H9 (cell line): Measurements from ENCODE around the gene ERGIC3. TPM values are rescaled to one million over a fixed set of nuclear protein-coding genes. Genes with fewer than 3 reads are reported as not detected.

Experiments
- DNase-seq: peaks from one replicate; pipeline ENCODE4 v3.0.0-alpha.2; 2017
- H2AFZ ChIP-seq: one replicate; pipeline ENCODE4 v1.6.1; 2013; ENCODE audit warnings: mild to moderate bottlenecking, low read length, control low read depth, moderate library complexity
- H2AK5ac ChIP-seq: 2 replicates; pipeline ENCODE4 v1.6.1; 2013; ENCODE audit warnings: low read length, control low read depth, mixed read lengths; ENCODE audit not compliant: insufficient read length
- H2BK120ac ChIP-seq: one replicate; pipeline ENCODE4 v1.6.1; 2013; ENCODE audit warnings: low read depth, mild to moderate bottlenecking, low read length, control low read depth, inconsistent platforms; ENCODE audit not compliant: poor library complexity, severe bottlenecking
- H2BK12ac ChIP-seq: 2 replicates; pipeline ENCODE4 v1.6.1; 2013; ENCODE audit warnings: low read length, control low read depth, mixed read lengths, low read depth; ENCODE audit not compliant: insufficient read length
- H2BK15ac ChIP-seq: 2 replicates; pipeline ENCODE4 v1.6.1; 2013; ENCODE audit warnings: low read depth, low read length, control low read depth
- H2BK20ac ChIP-seq: one replicate; pipeline ENCODE4 v1.6.1; 2013; ENCODE audit warnings: low read depth, mild to moderate bottlenecking, low read length, control low read depth, inconsistent platforms; ENCODE audit not compliant: poor library complexity, severe bottlenecking
- H2BK5ac ChIP-seq: 2 replicates; pipeline ENCODE4 v1.6.1; 2013; ENCODE audit warnings: low read length, control low read depth, mixed read lengths; ENCODE audit not compliant: insufficient read length
- H3K14ac ChIP-seq: 2 replicates; pipeline ENCODE4 v1.6.1; 2013; ENCODE audit warnings: low read length, control low read depth; ENCODE audit not compliant: insufficient read depth
- H3K18ac ChIP-seq: 2 replicates; pipeline ENCODE4 v1.6.1; 2013; ENCODE audit warnings: low read depth, mild to moderate bottlenecking, mixed read lengths, low read length, control low read depth; ENCODE audit not compliant: insufficient read length
- H3K23ac ChIP-seq: 2 replicates; pipeline ENCODE4 v1.6.1; 2013; ENCODE audit warnings: low read length, control low read depth, mixed read lengths, low read depth; ENCODE audit not compliant: insufficient read length
- H3K23me2 ChIP-seq: 2 replicates; pipeline ENCODE4 v1.6.1; 2013; ENCODE audit warnings: low read depth, mild to moderate bottlenecking, mixed read lengths, low read length, control low read depth; ENCODE audit not compliant: insufficient read length, poor library complexity, severe bottlenecking
- H3K27ac ChIP-seq: 2 replicates; pipeline ENCODE4 v1.5.1; 2013; ENCODE audit warnings: low read length, control low read depth, mixed read lengths, low read depth; ENCODE audit not compliant: insufficient read length
- H3K27me3 ChIP-seq: 2 replicates; pipeline ENCODE4 v1.6.1; 2013; ENCODE audit warnings: low read length, control low read depth, inconsistent platforms; ENCODE audit not compliant: insufficient read depth
- H3K4ac ChIP-seq: 2 replicates; pipeline ENCODE4 v1.6.1; 2013; ENCODE audit warnings: low read depth, mild to moderate bottlenecking, control low read depth, inconsistent platforms, low read length, moderate library complexity
- H3K4me1 ChIP-seq: 2 replicates; pipeline ENCODE4 v1.6.1; 2013; ENCODE audit warnings: low read length, control low read depth, inconsistent platforms; ENCODE audit not compliant: insufficient read depth
- H3K4me2 ChIP-seq: 2 replicates; pipeline ENCODE4 v1.6.1; 2013; ENCODE audit warnings: low read length, control low read depth, mixed read lengths; ENCODE audit not compliant: insufficient read length, insufficient read depth
- H3K56ac ChIP-seq: 2 replicates; pipeline ENCODE4 v1.6.1; 2013; ENCODE audit warnings: low read depth, mild to moderate bottlenecking, mixed read lengths, low read length, control low read depth; ENCODE audit not compliant: insufficient read length
- H3K79me1 ChIP-seq: 2 replicates; pipeline ENCODE4 v1.6.1; 2013; ENCODE audit warnings: low read depth, mild to moderate bottlenecking, moderate library complexity, low read length, control low read depth, inconsistent platforms; ENCODE audit not compliant: insufficient read depth, poor library complexity, severe bottlenecking
- H3K79me2 ChIP-seq: 2 replicates; pipeline ENCODE4 v1.6.1; 2013; ENCODE audit warnings: low read length, control low read depth, inconsistent platforms; ENCODE audit not compliant: insufficient read depth
- H3K9ac ChIP-seq: 2 replicates; pipeline ENCODE4 v1.6.1; 2013; ENCODE audit warnings: low read length, control low read depth, mixed read lengths; ENCODE audit not compliant: insufficient read length; ENCODE audit errors: extremely low read depth
- H3K9me3 ChIP-seq: one replicate; pipeline ENCODE4 v1.6.1; 2013; ENCODE audit warnings: low read depth, low read length, inconsistent platforms; ENCODE audit not compliant: control insufficient read depth
- H3T11ph ChIP-seq: one replicate; pipeline ENCODE4 v1.6.1; 2013; ENCODE audit warnings: mild to moderate bottlenecking, low read length, control low read depth, inconsistent platforms
- H4K20me1 ChIP-seq: one replicate; pipeline ENCODE4 v1.6.1; 2013; ENCODE audit not compliant: control insufficient read depth, insufficient read length, insufficient read depth
- H4K5ac ChIP-seq: 2 replicates; pipeline ENCODE4 v1.6.1; 2013; ENCODE audit warnings: low read depth, mild to moderate bottlenecking, mixed read lengths, low read length, control low read depth; ENCODE audit not compliant: insufficient read length
- H4K8ac ChIP-seq: replicated peaks from 2 replicates; pipeline ENCODE4 v1.6.1; 2013; ENCODE audit warnings: low read length, control low read depth, mixed read lengths, low read depth; ENCODE audit not compliant: insufficient read length
- H4K91ac ChIP-seq: 2 replicates; pipeline ENCODE4 v1.6.1; 2013; ENCODE audit warnings: low read depth, mild to moderate bottlenecking, moderate library complexity, mixed read lengths, low read length, control low read depth; ENCODE audit not compliant: insufficient read length
- H3K27ac Mint-ChIP-seq, 3 experiments: 2 replicates in 2 of 3; 3 replicates in 1 of 3; pipeline ENCODE4 v1.8.0; 2020 to 2021; ENCODE audit warnings: mixed read lengths in 3 of 3, mild to moderate bottlenecking in 1 of 3, moderate library complexity in 1 of 3
- H3K27me3 Mint-ChIP-seq: 2 replicates; pipeline ENCODE4 v1.8.0; 2021; ENCODE audit warnings: low read depth, mild to moderate bottlenecking, moderate library complexity, mixed read lengths
- H3K36me3 Mint-ChIP-seq, 3 experiments: 2 replicates in 2 of 3; 3 replicates in 1 of 3; pipeline ENCODE4 v1.8.0; 2020 to 2021; ENCODE audit warnings: low read depth in 3 of 3, mixed read lengths in 3 of 3; ENCODE audit not compliant: insufficient read depth in 1 of 3
- H3K4me1 Mint-ChIP-seq, 2 experiments: 2 replicates each; pipeline ENCODE4 v1.8.0; 2020; ENCODE audit warnings: mixed read lengths in 2 of 2
- H3K4me3 Mint-ChIP-seq, 2 experiments: 2 replicates in 1 of 2; 3 replicates in 1 of 2; pipeline ENCODE4 v1.8.0; 2020 to 2021; ENCODE audit warnings: mild to moderate bottlenecking in 2 of 2, mixed read lengths in 2 of 2, moderate library complexity in 1 of 2
- H3K9me3 Mint-ChIP-seq, 2 experiments: 2 replicates in 1 of 2; 3 replicates in 1 of 2; pipeline ENCODE4 v1.8.0; 2020; ENCODE audit warnings: mild to moderate bottlenecking in 2 of 2, mixed read lengths in 2 of 2, moderate library complexity in 1 of 2
- CTCF ChIP-seq: fragments of 200-600 bp; sonication (generic); conservative IDR thresholded peaks from 3 replicates; pipeline ENCODE4 v1.8.0; 2021; ENCODE audit warnings: antibody characterized with exemption, mild to moderate bottlenecking
- WGBS: extraction: QIAGEN DNeasy Blood & Tissue Kit; methylation state at CpG from one replicate; pipeline ENCODE4 v1.1.7; 2013; ENCODE audit warnings: missing lambda C conversion rate, low lambda C conversion rate, mixed read lengths; ENCODE audit not compliant: insufficient read length; ENCODE audit errors: extremely low coverage; 5-methylcytosine and 5-hydroxymethylcytosine counted together
- total RNA-seq: library from RNA; stranded (reverse); gene quantifications from 2 replicates; pipeline ENCODE4 v1.2.1, GENCODE V29; 2021

The ERGIC3 gene
- total RNA-seq, 1 experiment from 2014 or later: 188 TPM

- Histone ChIP-seq H3K27ac (no peak overlapping the region), H2BK5ac (no peak overlapping the region), H3K56ac (no peak overlapping the region), H4K5ac (no peak overlapping the region), H3K14ac (no peak overlapping the region), H3K9ac (no peak overlapping the region), H3K23ac (no peak overlapping the region), H2AFZ (no peak overlapping the region), H3K4ac (no peak overlapping the region), H3K9me3 (no peaks in the 10 kb centered on the region), H3K18ac (no peak overlapping the region), H2BK120ac (no peak overlapping the region), H4K91ac (no peak overlapping the region), H2BK20ac (no peak overlapping the region), H3K4me1 (peaks cover 2% of the 10 kb centered on the region; the same call in 1 of the 2 replicates), H2AK5ac (no peak overlapping the region), H3T11ph (no peak overlapping the region), H2BK12ac (no peak overlapping the region), H4K20me1 (no peaks in the 10 kb centered on the region), H3K4me2 (peak overlapping the region; percentile 86), H3K79me2 (no peaks in the 10 kb centered on the region), H3K27me3 (no peaks in the 10 kb centered on the region), H2BK15ac (no peak overlapping the region), H4K8ac (no peak overlapping the region), H3K79me1 (no peaks in the 10 kb centered on the region), H3K23me2 (peaks cover 10% of the 10 kb centered on the region)
- no peak for DNase-seq
- Mint-ChIP-seq H3K4me1 (peaks cover 15 to 20% of the 10 kb centered on the region in 2 experiments), H3K4me3 (peak overlapping the region; percentile 89 to 90), H3K27ac (no peak overlapping the region; a peak in 1 of 7 replicates), H3K36me3 (peaks cover 7 to 21% (median 16%) of the 10 kb centered on the region in 3 experiments; a peak in 6 of 7 replicates), H3K27me3 (no peaks in the 10 kb centered on the region), H3K9me3 (no peaks in the 10 kb centered on the region)
- no CpG with 5 or more reads among the region's 1 CpG for WGBS
- no peak for TF ChIP-seq CTCF
These were observed 1.1 kb downstream of the ERGIC3 start for GRCh38 chr20:35542990-35543389.
